ENCODE measurements around the gene INPP5A. TPM values are rescaled to one million over a fixed set of nuclear protein-coding genes. Genes with fewer than 3 reads are reported as not detected.

Gene INPP5A
- total and polyA plus RNA-seq, 9 of the 15 experiments (the other 6 are each of a cell fraction or from before 2014, with no cell fraction given) = 0.66 to 11.6 (median 7.7) TPM

GRCh38 chr10:132592790-132593383, 55.3 kb downstream of the INPP5A start:
- ChIA-PET CTCF (ENCODE audit: low intra/inter-chr PET ratio) (no interaction called here), POLR2A (no interaction called here)
- FAIRE-seq = no peak

More at GRCh38 chr10:132592790-132593383, 55.3 kb downstream of the INPP5A start:
- H3K36me3 ChIP-seq (ENCODE audit: control insufficient read depth, insufficient read depth, low read length) = no peaks in the 10 kb centered on the region
- peaks cover 0 to 18% of the 10 kb centered on the region in 2 experiments; a peak in 3 of 5 replicates for H3K4me1 ChIP-seq (replicated peaks in 1 of 2; ENCODE audit: control insufficient read depth in 2 of 2, insufficient read depth in 2 of 2, low read length in 2 of 2)
- in situ Hi-C loops (cut with MboI) (no loop called here), intact Hi-C loops (cut with micrococcal nuclease) (no loop called here)
- H3K9me3 ChIP-seq (replicated peaks; ENCODE audit: control insufficient read depth, insufficient read depth, low read depth, low read length) = no peaks in the 10 kb centered on the region
- H2AFZ ChIP-seq (ENCODE audit: low read depth, low read length) = no peak overlapping the region
- H3K9ac ChIP-seq (ENCODE audit: insufficient read depth in 1 of 2, low read depth in 2 of 2, low read length in 2 of 2) = no peak overlapping the region
- BruUV-seq (replicated peaks) = no TSS peak
- 55% methylated on average over 14 of the region's 14 CpGs for WGBS (ENCODE audit: insufficient coverage, low coverage, missing lambda C conversion rate)
- H3K4me3 ChIP-seq = no peak overlapping the region
- no peaks in the 10 kb centered on the region for H4K20me1 ChIP-seq (replicated peaks; ENCODE audit: control insufficient read depth, insufficient read depth, low read length)
- H3K9me1 ChIP-seq (ENCODE audit: control insufficient read depth, insufficient read depth, low read length) = no peaks in the 10 kb centered on the region
- no peak for ATAC-seq
- no peak overlapping the region for H3K27ac ChIP-seq (ENCODE audit: extremely low read depth, low read depth, low read length)
- no peak for DNase-seq (ENCODE audit: extremely low read depth in 1 of 4, low spot score in 3 of 4)
- TF ChIP-seq VEZF1 (CRISPR knock-in tag; IDR thresholded peaks at IDR 0.05) = no peak
- TF ChIP-seq ZNF121 (CRISPR knock-in tag; conservative IDR thresholded peaks at IDR 0.05) = no peak
- TF ChIP-seq GATAD2A (IDR thresholded peaks at IDR 0.05) = no peak
- TF ChIP-seq ADNP (tag; IDR thresholded peaks at IDR 0.05) = no peak
- TF ChIP-seq ZNF444 (CRISPR knock-in tag; IDR thresholded peaks at IDR 0.05) = no peak
- no peak for TF ChIP-seq YBX1 (IDR thresholded peaks at IDR 0.05)
- TF ChIP-seq EP400 (IDR thresholded peaks at IDR 0.05) = no peak
- no peak for TF ChIP-seq ZBTB7A (IDR thresholded peaks at IDR 0.05; ENCODE audit: borderline replicate concordance, control insufficient read depth, low read depth, low read length)
- no peak for TF ChIP-seq HSF4 (CRISPR knock-in tag; IDR thresholded peaks at IDR 0.05; ENCODE audit: borderline replicate concordance)
- no peak for TF ChIP-seq DACH1 (IDR thresholded peaks at IDR 0.05; ENCODE audit: partially characterized antibody)
- no peak overlapping the region for H3K4me2 ChIP-seq (ENCODE audit: insufficient read depth, low read length)
- no peaks in the 10 kb centered on the region for H3K27me3 ChIP-seq (ENCODE audit: control insufficient read depth in 2 of 2, insufficient read depth in 2 of 2, low read length in 2 of 2)
- H3K79me2 ChIP-seq (ENCODE audit: control insufficient read depth, insufficient read depth, low read length) = no peaks in the 10 kb centered on the region; the same call in 2 of the 3 replicates

Data from K562 (cell line).